ENCODE measurements around the gene TSPEAR. TPM values are rescaled to one million over a fixed set of nuclear protein-coding genes. Genes with fewer than 3 reads are reported as not detected.

TSPEAR gene
- total RNA-seq, 1 donor: not detected

- H3K36me3 ChIP-seq (ENCODE audit: insufficient read depth, low read length): no peaks in the 10 kb centered on the region
- H3K4me2 ChIP-seq (ENCODE audit: insufficient read depth, low read length): peak within 1 kb of the TSS; percentile 60
- no peaks in the 10 kb centered on the region for H3K9me3 ChIP-seq (ENCODE audit: low read depth, low read length)
- H4K20me1 ChIP-seq (ENCODE audit: insufficient read depth, low read length): no peaks in the 10 kb centered on the region
- TF ChIP-seq CTCF (IDR thresholded peaks at IDR 0.05; ENCODE audit: extremely low read depth, low read depth, low read length): no peak
- DNase-seq (ENCODE audit: insufficient read length, low spot score, missing footprints): peak; percentile 95
- H3K4me1 ChIP-seq (ENCODE audit: insufficient read depth, low read length): no peaks in the 10 kb centered on the region
- H2AFZ ChIP-seq (ENCODE audit: low read length): no peak within 1 kb of the TSS
- no peaks in the 10 kb centered on the region for H3K79me2 ChIP-seq (ENCODE audit: insufficient read depth, low read length)
- H3K27me3 ChIP-seq (ENCODE audit: insufficient read depth, low read length): no peaks in the 10 kb centered on the region
- H3K27ac ChIP-seq (ENCODE audit: low read depth, low read length): no peak within 1 kb of the TSS
- peak within 1 kb of the TSS; percentile 62 for H3K4me3 ChIP-seq (ENCODE audit: insufficient read depth, low read length)
Measured at GRCh38 chr21:44454747-44455523, 256.4 kb downstream of the TSPEAR start, which contains the start of gene LRRC3. LRRC3 (plus strand) TSS chr21:44455510; CDS start chr21:44456645, 1,135 bp downstream.

GRCh38 chr21:44454058-44454457 lies 257.3 kb downstream of the TSPEAR start:
- TF ChIP-seq CTCF (IDR thresholded peaks at IDR 0.05; ENCODE audit: extremely low read depth, low read depth, low read length): no peak
- no peak overlapping the region for H2AFZ ChIP-seq (ENCODE audit: low read length)
- H3K4me1 ChIP-seq (ENCODE audit: insufficient read depth, low read length): no peaks in the 10 kb centered on the region
- no peak for DNase-seq (ENCODE audit: insufficient read length, low spot score, missing footprints)
- no peak overlapping the region for H3K27ac ChIP-seq (ENCODE audit: low read depth, low read length)
- H3K9me3 ChIP-seq (ENCODE audit: low read depth, low read length): no peaks in the 10 kb centered on the region
- no peak overlapping the region for H3K4me2 ChIP-seq (ENCODE audit: insufficient read depth, low read length)
- no peak overlapping the region for H3K4me3 ChIP-seq (ENCODE audit: insufficient read depth, low read length)
- no peaks in the 10 kb centered on the region for H3K79me2 ChIP-seq (ENCODE audit: insufficient read depth, low read length)
- no peaks in the 10 kb centered on the region for H3K27me3 ChIP-seq (ENCODE audit: insufficient read depth, low read length)
- H4K20me1 ChIP-seq (ENCODE audit: insufficient read depth, low read length): no peaks in the 10 kb centered on the region
- H3K36me3 ChIP-seq (ENCODE audit: insufficient read depth, low read length): no peaks in the 10 kb centered on the region

GRCh38 chr21:44453120-44453519 lies 258.3 kb downstream of the TSPEAR start:
- H3K9me3 ChIP-seq (ENCODE audit: low read depth, low read length): no peaks in the 10 kb centered on the region
- no peak overlapping the region for H2AFZ ChIP-seq (ENCODE audit: low read length)
- H3K79me2 ChIP-seq (ENCODE audit: insufficient read depth, low read length): no peaks in the 10 kb centered on the region
- peak; percentile 29 for DNase-seq (ENCODE audit: insufficient read length, low spot score, missing footprints)
- H3K4me3 ChIP-seq (ENCODE audit: insufficient read depth, low read length): no peak overlapping the region
- no peaks in the 10 kb centered on the region for H4K20me1 ChIP-seq (ENCODE audit: insufficient read depth, low read length)
- no peaks in the 10 kb centered on the region for H3K27me3 ChIP-seq (ENCODE audit: insufficient read depth, low read length)
- H3K27ac ChIP-seq (ENCODE audit: low read depth, low read length): no peak overlapping the region
- no peaks in the 10 kb centered on the region for H3K36me3 ChIP-seq (ENCODE audit: insufficient read depth, low read length)
- H3K4me1 ChIP-seq (ENCODE audit: insufficient read depth, low read length): no peaks in the 10 kb centered on the region
- H3K4me2 ChIP-seq (ENCODE audit: insufficient read depth, low read length): no peak overlapping the region
- TF ChIP-seq CTCF (IDR thresholded peaks at IDR 0.05; ENCODE audit: extremely low read depth, low read depth, low read length): no peak

- DNase-seq (ENCODE audit: insufficient read length, low spot score, missing footprints): peak; percentile 47
- no peak for TF ChIP-seq CTCF (IDR thresholded peaks at IDR 0.05; ENCODE audit: extremely low read depth, low read depth, low read length)
- Histone ChIP-seq H3K36me3 (ENCODE audit: insufficient read depth, low read length) (no peaks in the 10 kb centered on the region), H3K79me2 (ENCODE audit: insufficient read depth, low read length) (no peaks in the 10 kb centered on the region), H3K4me1 (ENCODE audit: insufficient read depth, low read length) (no peaks in the 10 kb centered on the region), H3K9me3 (ENCODE audit: low read depth, low read length) (no peaks in the 10 kb centered on the region), H3K4me3 (ENCODE audit: insufficient read depth, low read length) (no peak overlapping the region), H3K4me2 (ENCODE audit: insufficient read depth, low read length) (no peak overlapping the region), H2AFZ (ENCODE audit: low read length) (no peak overlapping the region), H4K20me1 (ENCODE audit: insufficient read depth, low read length) (no peaks in the 10 kb centered on the region), H3K27ac (ENCODE audit: low read depth, low read length) (no peak overlapping the region), H3K27me3 (ENCODE audit: insufficient read depth, low read length) (peaks cover 5% of the 10 kb centered on the region)
Measured at GRCh38 chr21:44450999-44451398, 260.4 kb downstream of the TSPEAR start.

Data from osteoblast (primary cell).